Pancreas (tissue), 10 donors: ENCODE measurements around the gene GALNT15. TPM values are rescaled to one million over a fixed set of nuclear protein-coding genes. Genes with fewer than 3 reads are reported as not detected.

Source experiments
- ATAC-seq, 4 donors: fragments of 200-7000 bp; cut with Tn5 transposase; one replicate each; pipeline versions ENCODE4 v1.8.0 to v1.9.1; 2020; ENCODE audit warnings: mild to moderate bottlenecking in 4 of 4, moderate library complexity in 4 of 4
- DNase-seq, 6 donors: peaks; one replicate each; pipeline ENCODE4 v3.0.0-alpha.2; 2020
- FAIRE-seq: peaks from 2 replicates; lab custom pipeline; 2012; peaks lifted over from hg19 to GRCh38; lab: Jason Lieb, UNC
- H3K27ac ChIP-seq, 4 donors: fragments of 200-600 bp; sonication (generic); 1 replicate in 3 of 4; 2 replicates in 1 of 4; pipeline versions ENCODE4 v1.5.0 to v1.8.0; 2020
- H3K27me3 ChIP-seq, 4 donors: fragments of 200-600 bp; one replicate each; pipeline ENCODE4 v1.8.0; 2021
- H3K36me3 ChIP-seq, 3 donors: fragments of 200-600 bp; sonication (generic) in 1 of 3; one replicate each; pipeline versions ENCODE4 v1.5.0 to v1.8.0; 2020 to 2021
- H3K4me1 ChIP-seq, 3 donors: fragments of 200-600 bp; one replicate each; pipeline ENCODE4 v1.8.0; 2021
- H3K4me3 ChIP-seq, 4 donors: fragments of 200-600 bp; sonication (generic) in 2 of 4; one replicate each; pipeline versions ENCODE4 v1.5.0 to v1.8.0; 2020 to 2021
- H3K9me3 ChIP-seq, 4 donors: fragments of 200-600 bp; one replicate each; pipeline ENCODE4 v1.8.0; 2021
- WGBS, 2 donors: extraction: QIAGEN DNeasy Blood & Tissue Kit; methylation state at CpG; one replicate each; pipeline ENCODE4 v1.1.7; 2013; 5-methylcytosine and 5-hydroxymethylcytosine counted together
- intact Hi-C, 3 donors: fragments of 100-400 bp; cut with DNase I; formaldehyde crosslinking; loops; one replicate each; pipeline versions ENCODE4 v1.11.1 to v1.14.2; 2022
- polyA plus RNA-seq, 2 donors: library from polyadenylated mRNA; stranded (reverse); fragments of 200-250 nt; gene quantifications; one replicate each; pipeline ENCODE4 v1.2.3, GENCODE V29; 2013
- total RNA-seq, 6 donors: library from RNA; stranded (reverse); fragmentation: NEBNext Ultra II Directional in 4 of 6; extraction: Animal tissue kit (Norgen Biotek cat#: 25700) in 4 of 6; gene quantifications; one replicate each; pipeline versions ENCODE4 v1.2.1 to v1.2.4, GENCODE V29; 2021 to 2023
- TF ChIP-seq, protein P1 (sequence below), 4 donors: fragments of 200-600 bp; sonication (generic) in 3 of 4; IDR thresholded peaks; one replicate each; pipeline versions ENCODE4 v1.5.0 to v1.8.0; 2021; ENCODE audit warnings: antibody characterized with exemption in 4 of 4
- donor health status: healthy with polysubstance abuse.
- donor health status: DM: no; HTN: no; CAD: no; lungs with moderate emphysema.
- donor health status: DM: no; HTN: no; CAD: no.
- donor health status: control.
- donor health status: control.
- donor health status: Bipolar disorder and iron deficiency.
- donor health status: DM: yes; HTN: yes; CAD: no.
- donor health status: DM: no; HTN: no; CAD: no.
- donor health status: DM: no; HTN: no; CAD: no.
- donor health status: DM: yes; HTN: yes; CAD: no.

GALNT15 gene
- total and polyA plus RNA-seq, 8 donors, result 0.78 to 5.6 (median 2.6) TPM

GRCh38 chr3:16236030-16236639, 61.7 kb downstream of the GALNT15 start:
- Histone ChIP-seq H3K36me3 (no peaks in the 10 kb centered on the region), H3K4me1 (no peaks in the 10 kb centered on the region), H3K4me3 (no peak overlapping the region), H3K9me3 (no peaks in the 10 kb centered on the region), H3K27ac (no peak overlapping the region), H3K27me3 (no peaks in the 10 kb centered on the region)
- intact Hi-C loops, result no loop called here
- TF ChIP-seq, protein P1, sequence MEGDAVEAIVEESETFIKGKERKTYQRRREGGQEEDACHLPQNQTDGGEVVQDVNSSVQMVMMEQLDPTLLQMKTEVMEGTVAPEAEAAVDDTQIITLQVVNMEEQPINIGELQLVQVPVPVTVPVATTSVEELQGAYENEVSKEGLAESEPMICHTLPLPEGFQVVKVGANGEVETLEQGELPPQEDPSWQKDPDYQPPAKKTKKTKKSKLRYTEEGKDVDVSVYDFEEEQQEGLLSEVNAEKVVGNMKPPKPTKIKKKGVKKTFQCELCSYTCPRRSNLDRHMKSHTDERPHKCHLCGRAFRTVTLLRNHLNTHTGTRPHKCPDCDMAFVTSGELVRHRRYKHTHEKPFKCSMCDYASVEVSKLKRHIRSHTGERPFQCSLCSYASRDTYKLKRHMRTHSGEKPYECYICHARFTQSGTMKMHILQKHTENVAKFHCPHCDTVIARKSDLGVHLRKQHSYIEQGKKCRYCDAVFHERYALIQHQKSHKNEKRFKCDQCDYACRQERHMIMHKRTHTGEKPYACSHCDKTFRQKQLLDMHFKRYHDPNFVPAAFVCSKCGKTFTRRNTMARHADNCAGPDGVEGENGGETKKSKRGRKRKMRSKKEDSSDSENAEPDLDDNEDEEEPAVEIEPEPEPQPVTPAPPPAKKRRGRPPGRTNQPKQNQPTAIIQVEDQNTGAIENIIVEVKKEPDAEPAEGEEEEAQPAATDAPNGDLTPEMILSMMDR (IDR thresholded peaks at IDR 0.05), result no peak
- DNase-seq (no peak), ATAC-seq (no peak), FAIRE-seq (no peak)
- 85 to 87% methylated on average over 4 of the region's 4 CpGs for WGBS, 2 donors

GRCh38 chr3:16236856-16237393, 62.4 kb downstream of the GALNT15 start:
- H3K4me1 ChIP-seq, result no peaks in the 10 kb centered on the region
- FAIRE-seq, result no peak
- no peaks in the 10 kb centered on the region for H3K27me3 ChIP-seq
- no peak overlapping the region for H3K27ac ChIP-seq
- ATAC-seq, result no peak
- H3K9me3 ChIP-seq, result no peaks in the 10 kb centered on the region
- TF ChIP-seq, protein P1 (IDR thresholded peaks at IDR 0.05), result no peak
- DNase-seq, result no peak
- WGBS, 2 donors, result 45 to 56% methylated on average over 3 of the region's 3 CpGs
- intact Hi-C loops, result no loop called here
- H3K4me3 ChIP-seq, result no peak overlapping the region
- no peaks in the 10 kb centered on the region for H3K36me3 ChIP-seq

DNA sequence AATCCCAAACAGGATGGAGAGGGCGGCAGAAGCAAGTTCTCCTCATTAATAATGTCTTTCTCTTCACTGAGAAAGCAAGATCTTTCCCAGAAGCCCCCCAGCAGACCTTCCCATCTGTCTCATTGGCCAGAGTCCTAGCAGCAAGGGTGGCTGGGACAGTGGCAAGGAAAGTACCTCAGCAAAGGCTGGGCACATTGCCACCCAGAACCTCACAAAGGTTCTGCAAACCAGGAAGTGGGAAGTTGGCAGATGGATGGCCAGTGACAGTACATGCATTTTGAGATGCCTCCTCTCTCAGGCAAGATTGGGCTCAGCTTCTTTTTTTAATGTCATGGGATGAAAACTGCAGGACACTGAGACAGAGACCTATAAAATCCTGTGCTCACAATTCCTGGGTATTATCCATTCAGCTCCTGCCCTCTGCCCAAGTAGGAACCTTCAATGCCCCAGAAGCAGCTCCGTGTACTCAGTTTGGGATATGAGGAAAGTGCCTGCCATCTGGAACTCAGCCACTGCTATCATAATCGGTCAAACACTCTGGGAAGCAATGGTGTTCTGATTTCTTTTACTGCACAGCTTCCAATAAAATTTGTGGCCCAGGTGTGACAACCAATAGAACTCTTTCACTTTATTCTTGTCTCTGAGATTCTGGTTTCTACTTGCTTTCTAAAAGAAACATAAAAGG, 64.7 kb downstream of the GALNT15 start:
- DNase-seq (no peak), ATAC-seq (peak in 2 of 4 donors; percentile 31 to 33), FAIRE-seq (no peak)
- WGBS, 2 donors, result 39 to 46% methylated on average over 3 of the region's 3 CpGs
- Histone ChIP-seq H3K36me3 (no peaks in the 10 kb centered on the region), H3K27me3 (no peaks in the 10 kb centered on the region), H3K4me1 (no peaks in the 10 kb centered on the region), H3K27ac (no peak overlapping the region), H3K9me3 (no peaks in the 10 kb centered on the region), H3K4me3 (no peak overlapping the region)
- TF ChIP-seq, protein P1 (IDR thresholded peaks at IDR 0.05), result no peak
- intact Hi-C loops, result no loop called here

DNA sequence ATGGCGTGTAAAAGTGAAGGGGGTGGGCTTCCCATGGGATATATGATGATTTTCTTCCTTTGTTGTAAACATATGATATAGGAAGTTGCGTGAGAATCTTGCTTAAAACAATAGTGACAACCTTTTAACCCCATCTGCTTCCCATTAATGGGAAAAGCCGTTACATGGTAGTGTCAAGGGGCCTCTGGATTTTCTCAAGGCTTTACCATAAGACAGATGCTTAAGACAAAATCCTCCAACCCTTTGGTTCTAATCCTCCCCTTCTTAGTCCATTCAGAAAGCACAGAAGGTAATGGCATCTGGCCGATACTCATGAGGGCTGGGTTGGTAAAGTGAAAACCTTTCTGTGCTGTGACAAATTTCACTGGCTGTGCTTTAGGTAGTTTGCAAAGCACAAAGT, 65.3 kb downstream of the GALNT15 start:
- H3K36me3 ChIP-seq, result no peaks in the 10 kb centered on the region
- DNase-seq (no peak), FAIRE-seq (no peak), ATAC-seq (no peak)
- no peaks in the 10 kb centered on the region for H3K27me3 ChIP-seq
- intact Hi-C loops, result loop anchor here in 1 of 3 donors (10.0 kb wide), 1 partner anchor 185 kb away; no protein-coding TSS in a partner anchor
- no peak overlapping the region for H3K4me3 ChIP-seq
- no peaks in the 10 kb centered on the region for H3K9me3 ChIP-seq
- no peaks in the 10 kb centered on the region for H3K4me1 ChIP-seq
- TF ChIP-seq, protein P1 (IDR thresholded peaks at IDR 0.05), result no peak
- H3K27ac ChIP-seq, result no peak overlapping the region
- 82 to 83% methylated on average over 4 of the region's 4 CpGs for WGBS, 2 donors
